DMS79 treated with DMSO at 0.1 percent for 48 hours (cell line): ENCODE results near the gene POM121C.
"Not testable (repeated sequence)": the region's sequence is repeated elsewhere in the genome, so short reads cannot be mapped to it uniquely, and the experiment has no call there.

Experiments
- DNase-seq: peaks from one replicate; lab custom pipeline; 2025; lab: John Stamatoyannopoulos, UW

Gene POM121C

GRCh38 chr7:75393194-75393593 lies 92.9 kb downstream of the POM121C start:
- not testable (repeated sequence) for DNase-seq

GRCh38 chr7:75374519-75375317 lies 111.4 kb downstream of the POM121C start:
- DNase-seq: not testable (repeated sequence)

GRCh38 chr7:75374144-75374518 lies 112.0 kb downstream of the POM121C start:
- not testable (repeated sequence) for DNase-seq

GRCh38 chr7:75367313-75367712 lies 118.8 kb downstream of the POM121C start:
- DNase-seq: not testable (repeated sequence)
